IMR-90 (cell line): ENCODE results near the gene DGKD. TPM values are rescaled to one million over a fixed set of nuclear protein-coding genes. Genes with fewer than 3 reads are reported as not detected.

Source experiments
- ATAC-seq: fragments of 200-7000 bp; cut with Tn5 transposase; 2 replicates; pipeline ENCODE4 v1.9.1; 2020; ENCODE audit warnings: low read depth, mild to moderate bottlenecking, moderate library complexity
- BruUV-seq: library from RNA; stranded (reverse); fragments of 400-500 nt; replicated peaks from 2 replicates; lab custom pipeline; 2021; lab: Mats Ljungman, UMichigan
- CTCF ChIA-PET: fragments of 300-600 bp; formaldehyde crosslinking; extraction: SDS; loops from one replicate; lab custom pipeline; 2021; ENCODE audit warnings: antibody characterized with exemption; lab: Yijun Ruan, JAX
- POLR2A ChIA-PET: fragments of 300-600 bp; sonication (Branson Sonifier 250); formaldehyde crosslinking; loops from one replicate; lab custom pipeline; 2022; ENCODE audit warnings: antibody characterized with exemption; ENCODE audit not compliant: unreplicated experiment; lab: Charles Lee
- DNase-seq: peaks from one replicate; pipeline ENCODE4 v3.0.0; 2013
- H2AFZ ChIP-seq: replicated peaks from 2 replicates; pipeline ENCODE3; 2013; ENCODE audit warnings: low read length, mild to moderate bottlenecking; ENCODE audit not compliant: poor library complexity
- H2AK5ac ChIP-seq: 2 replicates; pipeline ENCODE4 v1.6.1; 2013; ENCODE audit warnings: low read depth, low read length, inconsistent platforms
- H2AK9ac ChIP-seq: replicated peaks from 2 replicates; pipeline ENCODE3; 2013; ENCODE audit warnings: mild to moderate bottlenecking, low read depth, low read length, moderate library complexity; ENCODE audit not compliant: poor library complexity
- H2BK120ac ChIP-seq: 2 replicates; pipeline ENCODE4 v1.6.1; 2013; ENCODE audit warnings: low read depth, low read length, inconsistent platforms
- H2BK15ac ChIP-seq: 3 replicates; pipeline ENCODE4 v1.6.1; 2013; ENCODE audit warnings: low read depth, low read length, inconsistent platforms
- H2BK20ac ChIP-seq: 2 replicates; pipeline ENCODE4 v1.6.1; 2013; ENCODE audit warnings: low read depth, mild to moderate bottlenecking, inconsistent platforms, low read length, moderate library complexity
- H2BK5ac ChIP-seq: 2 replicates; pipeline ENCODE4 v1.6.1; 2013; ENCODE audit warnings: mild to moderate bottlenecking, low read depth, low read length, inconsistent platforms; ENCODE audit not compliant: poor library complexity, severe bottlenecking
- H3K14ac ChIP-seq: replicated peaks from 2 replicates; pipeline ENCODE4 v1.6.1; 2013; ENCODE audit warnings: low read depth, low read length, inconsistent platforms
- H3K18ac ChIP-seq: 2 replicates; pipeline ENCODE4 v1.6.1; 2013; ENCODE audit warnings: low read depth, low read length, control low read depth
- H3K23ac ChIP-seq: 2 replicates; pipeline ENCODE4 v1.6.1; 2013; ENCODE audit warnings: low read depth, low read length, inconsistent platforms
- H3K27ac ChIP-seq: 2 replicates; pipeline ENCODE4 v1.5.1; 2013; ENCODE audit warnings: mild to moderate bottlenecking, control low read depth, low read length; ENCODE audit not compliant: insufficient read depth
- H3K27me3 ChIP-seq: 2 replicates; pipeline ENCODE4 v1.6.1; 2013; ENCODE audit warnings: low read length; ENCODE audit not compliant: control insufficient read depth, insufficient read depth
- H3K36me3 ChIP-seq: 2 replicates; pipeline ENCODE4 v1.6.1; 2013; ENCODE audit warnings: low read length, mixed read lengths; ENCODE audit not compliant: control insufficient read depth, insufficient read depth
- H3K4ac ChIP-seq: 2 replicates; pipeline ENCODE4 v1.6.1; 2013; ENCODE audit warnings: low read depth, low read length, inconsistent platforms
- H3K4me1 ChIP-seq: 2 replicates; pipeline ENCODE4 v1.6.1; 2013; ENCODE audit warnings: low read length, mixed read lengths; ENCODE audit not compliant: control insufficient read depth, insufficient read depth
- H3K4me2 ChIP-seq: 2 replicates; pipeline ENCODE4 v1.6.1; 2013; ENCODE audit warnings: low read depth, mild to moderate bottlenecking, control low read depth, low read length, moderate library complexity
- H3K4me3 ChIP-seq: 2 replicates; pipeline ENCODE4 v1.5.1; 2013; ENCODE audit warnings: low read depth, mild to moderate bottlenecking, control low read depth, low read length, moderate library complexity; ENCODE audit not compliant: insufficient read depth
- H3K56ac ChIP-seq: 2 replicates; pipeline ENCODE4 v1.6.1; 2013; ENCODE audit warnings: low read length, inconsistent platforms; ENCODE audit not compliant: insufficient read depth; ENCODE audit errors: extremely low read depth
- H3K79me1 ChIP-seq, 2 experiments: 2 replicates each; pipeline ENCODE4 v1.6.1; 2013; ENCODE audit warnings: low read length in 2 of 2, inconsistent platforms in 1 of 2, low read depth in 1 of 2
- H3K9ac ChIP-seq: 2 replicates; pipeline ENCODE4 v1.6.1; 2013; ENCODE audit warnings: low read depth, low read length, control low read depth
- H3K9me1 ChIP-seq: 2 replicates; pipeline ENCODE4 v1.6.1; 2013; ENCODE audit warnings: low read length, inconsistent platforms; ENCODE audit not compliant: insufficient read depth
- H3K9me3 ChIP-seq: 2 replicates; pipeline ENCODE4 v1.6.1; 2013; ENCODE audit warnings: low read length; ENCODE audit not compliant: control insufficient read depth, insufficient read depth
- H4K20me1 ChIP-seq: 2 replicates; pipeline ENCODE4 v1.6.1; 2013; ENCODE audit warnings: low read length, inconsistent platforms; ENCODE audit not compliant: insufficient read depth
- H4K5ac ChIP-seq: 2 replicates; pipeline ENCODE4 v1.6.1; 2013; ENCODE audit warnings: mild to moderate bottlenecking, low read depth, low read length, control low read depth
- H4K8ac ChIP-seq, 2 experiments: 2 replicates each; pipeline ENCODE4 v1.6.1; 2013; ENCODE audit warnings: low read depth in 2 of 2, low read length in 2 of 2, control low read depth in 1 of 2, inconsistent platforms in 1 of 2
- H4K91ac ChIP-seq: 2 replicates; pipeline ENCODE4 v1.6.1; 2013; ENCODE audit warnings: low read depth, low read length, inconsistent platforms; ENCODE audit not compliant: insufficient read depth
- BHLHE40 ChIP-seq: fragments of 150-350 bp; IDR thresholded peaks from 2 replicates; pipeline ENCODE4 v1.6.1; 2016; ENCODE audit warnings: mild to moderate bottlenecking, low read depth, low read length
- CEBPB ChIP-seq: IDR thresholded peaks from 2 replicates; pipeline ENCODE4 v1.6.1; 2012; ENCODE audit warnings: low read depth, low read length, improper control_type of control experiment
- CHD1 ChIP-seq: IDR thresholded peaks from 2 replicates; pipeline ENCODE4 v1.6.1; 2012; ENCODE audit warnings: low read depth, low read length, improper control_type of control experiment
- FOS ChIP-seq: fragments of 150-350 bp; IDR thresholded peaks from 2 replicates; pipeline ENCODE4 v1.6.1; 2016; ENCODE audit warnings: low read depth, low read length
- MAFK ChIP-seq: IDR thresholded peaks from 2 replicates; pipeline ENCODE4 v1.6.1; 2012; ENCODE audit warnings: low read depth, low read length, improper control_type of control experiment
- MAZ ChIP-seq: IDR thresholded peaks from 2 replicates; pipeline ENCODE4 v1.6.1; 2012; ENCODE audit warnings: low read depth, mild to moderate bottlenecking, low read length, improper control_type of control experiment, moderate library complexity, borderline replicate concordance
- MXI1 ChIP-seq: IDR thresholded peaks from 2 replicates; pipeline ENCODE4 v1.6.1; 2012; ENCODE audit warnings: low read depth, mild to moderate bottlenecking, low read length, moderate library complexity, borderline replicate concordance
- NFE2L2 ChIP-seq: fragments of 150-350 bp; IDR thresholded peaks from 2 replicates; pipeline ENCODE4 v1.6.1; 2016; ENCODE audit warnings: low read depth, mild to moderate bottlenecking, low read length
- RAD21 ChIP-seq: IDR thresholded peaks from 2 replicates; pipeline ENCODE4 v1.6.1; 2012; ENCODE audit warnings: low read length, improper control_type of control experiment
- RCOR1 ChIP-seq: IDR thresholded peaks from 2 replicates; pipeline ENCODE4 v1.6.1; 2012; ENCODE audit warnings: mild to moderate bottlenecking, low read length, improper control_type of control experiment; ENCODE audit not compliant: insufficient replicate concordance
- RFX5 ChIP-seq: IDR thresholded peaks from 2 replicates; pipeline ENCODE4 v1.8.0; 2012; ENCODE audit warnings: low read depth, mild to moderate bottlenecking, low read length, moderate library complexity
- SMC3 ChIP-seq: fragments of 150-350 bp; IDR thresholded peaks from 2 replicates; pipeline ENCODE4 v1.6.1; 2016; ENCODE audit warnings: low read depth, mild to moderate bottlenecking, antibody characterized with exemption, low read length, moderate library complexity
- WGBS, 2 experiments: methylation state at CpG; one replicate each; pipeline versions ENCODE4 v1.1.5 to v1.1.7; 2013; ENCODE audit warnings: missing lambda C conversion rate in 2 of 2; ENCODE audit not compliant: insufficient read length in 1 of 2; ENCODE audit errors: extremely low coverage in 2 of 2; 5-methylcytosine and 5-hydroxymethylcytosine counted together
- dilution Hi-C: fragments of 300-500 bp; cut with HindIII; formaldehyde crosslinking; loops from one replicate; pipeline ENCODE4 v1.14.3; 2018; ENCODE audit warnings: low sequenced_read_pairs; ENCODE audit not compliant: unreplicated experiment
- in situ Hi-C: fragments of 300-500 bp; cut with MboI; formaldehyde crosslinking; loops from 3 replicates; pipeline ENCODE4 v1.14.3; 2019; ENCODE audit warnings: low sequenced_read_pairs, inconsistent platforms, mixed read lengths
- intact Hi-C: fragments of 100-400 bp; cut with micrococcal nuclease; formaldehyde crosslinking; loops from 2 replicates; pipeline ENCODE4 v1.10.0; 2022
- polyA plus RNA-seq, 3 experiments: library from polyadenylated mRNA; depleted of rRNA; stranded (reverse); fragments of >200 nt; gene quantifications; 2 replicates each; pipeline ENCODE4 v1.2.3, GENCODE V29; 2012; ENCODE audit warnings: low replicate concordance in 1 of 3
- total RNA-seq: library from RNA; depleted of rRNA; stranded (reverse); fragments of >200 nt; gene quantifications from 2 replicates; pipeline ENCODE4 v1.2.3, GENCODE V29; 2012
- TF ChIP-seq, protein P1 (sequence below): conservative IDR thresholded peaks from 2 replicates; pipeline ENCODE4 v1.5.1; 2012; ENCODE audit warnings: mild to moderate bottlenecking, low read depth, low read length, improper control_type of control experiment
- TF ChIP-seq, protein P2 (sequence below): fragments of 150-350 bp; IDR thresholded peaks from 2 replicates; pipeline ENCODE4 v1.6.1; 2016; ENCODE audit warnings: low read depth, mild to moderate bottlenecking, low read length, moderate library complexity, borderline replicate concordance

DGKD gene
- total and polyA plus RNA-seq, 2 of the 4 experiments (the other 2 are of a cell fraction): 6.5 to 10.1 TPM

DNA sequence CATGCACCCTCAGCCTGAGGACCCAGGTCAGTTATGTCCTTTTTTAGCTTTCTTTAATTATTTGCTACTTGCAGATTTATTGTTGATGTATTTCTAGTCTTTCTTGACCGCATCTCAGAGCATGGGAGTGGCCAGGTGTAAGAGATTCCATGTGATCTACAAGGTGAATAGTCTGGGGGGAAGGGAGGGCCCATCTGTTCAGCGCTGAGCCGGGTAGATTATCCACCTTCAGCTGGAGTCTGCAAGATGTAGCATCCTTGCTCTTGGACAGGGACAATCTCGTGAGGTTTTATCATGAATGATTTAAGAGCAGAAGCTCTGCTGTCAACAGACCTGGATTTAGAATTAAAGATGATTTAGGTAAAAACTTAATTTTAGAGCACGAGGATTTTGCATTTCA lies 12.0 kb upstream of the DGKD start:
- ATAC-seq (no peak), DNase-seq (no peak)
- H4K5ac ChIP-seq: no peak overlapping the region
- no peak overlapping the region for H3K4me2 ChIP-seq
- no peak overlapping the region for H3K9ac ChIP-seq
- no peak overlapping the region for H3K23ac ChIP-seq
- H3K18ac ChIP-seq: no peak overlapping the region
- H3K27ac ChIP-seq: no peak overlapping the region
- no peak overlapping the region for H2BK120ac ChIP-seq
- H3K4me1 ChIP-seq: no peaks in the 10 kb centered on the region
- dilution Hi-C loops (no loop called here), intact Hi-C loops (no loop called here), in situ Hi-C loops (no loop called here)
- TF ChIP-seq, protein P1, sequence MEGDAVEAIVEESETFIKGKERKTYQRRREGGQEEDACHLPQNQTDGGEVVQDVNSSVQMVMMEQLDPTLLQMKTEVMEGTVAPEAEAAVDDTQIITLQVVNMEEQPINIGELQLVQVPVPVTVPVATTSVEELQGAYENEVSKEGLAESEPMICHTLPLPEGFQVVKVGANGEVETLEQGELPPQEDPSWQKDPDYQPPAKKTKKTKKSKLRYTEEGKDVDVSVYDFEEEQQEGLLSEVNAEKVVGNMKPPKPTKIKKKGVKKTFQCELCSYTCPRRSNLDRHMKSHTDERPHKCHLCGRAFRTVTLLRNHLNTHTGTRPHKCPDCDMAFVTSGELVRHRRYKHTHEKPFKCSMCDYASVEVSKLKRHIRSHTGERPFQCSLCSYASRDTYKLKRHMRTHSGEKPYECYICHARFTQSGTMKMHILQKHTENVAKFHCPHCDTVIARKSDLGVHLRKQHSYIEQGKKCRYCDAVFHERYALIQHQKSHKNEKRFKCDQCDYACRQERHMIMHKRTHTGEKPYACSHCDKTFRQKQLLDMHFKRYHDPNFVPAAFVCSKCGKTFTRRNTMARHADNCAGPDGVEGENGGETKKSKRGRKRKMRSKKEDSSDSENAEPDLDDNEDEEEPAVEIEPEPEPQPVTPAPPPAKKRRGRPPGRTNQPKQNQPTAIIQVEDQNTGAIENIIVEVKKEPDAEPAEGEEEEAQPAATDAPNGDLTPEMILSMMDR: no peak
- TF ChIP-seq, protein P2, sequence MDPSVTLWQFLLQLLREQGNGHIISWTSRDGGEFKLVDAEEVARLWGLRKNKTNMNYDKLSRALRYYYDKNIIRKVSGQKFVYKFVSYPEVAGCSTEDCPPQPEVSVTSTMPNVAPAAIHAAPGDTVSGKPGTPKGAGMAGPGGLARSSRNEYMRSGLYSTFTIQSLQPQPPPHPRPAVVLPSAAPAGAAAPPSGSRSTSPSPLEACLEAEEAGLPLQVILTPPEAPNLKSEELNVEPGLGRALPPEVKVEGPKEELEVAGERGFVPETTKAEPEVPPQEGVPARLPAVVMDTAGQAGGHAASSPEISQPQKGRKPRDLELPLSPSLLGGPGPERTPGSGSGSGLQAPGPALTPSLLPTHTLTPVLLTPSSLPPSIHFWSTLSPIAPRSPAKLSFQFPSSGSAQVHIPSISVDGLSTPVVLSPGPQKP: no peak
- TF ChIP-seq CEBPB (no peak), BHLHE40 (no peak), FOS (no peak), MXI1 (no peak), RAD21 (no peak), CHD1 (no peak), SMC3 (no peak), NFE2L2 (no peak), RFX5 (no peak), RCOR1 (no peak), MAZ (no peak), MAFK (no peak)
- ChIA-PET POLR2A (no interaction called here), CTCF (interaction anchor here (0.6 kb wide), 1 partner anchor 54 kb away, joined by 3 read pairs; no protein-coding TSS in a partner anchor)
- no peak overlapping the region for H3K4me3 ChIP-seq
- H3K9me3 ChIP-seq: no peaks in the 10 kb centered on the region
- H2BK20ac ChIP-seq: no peak overlapping the region
- no peak overlapping the region for H2BK5ac ChIP-seq
- H3K4ac ChIP-seq: no peak overlapping the region
- H4K8ac ChIP-seq: no peak overlapping the region
- H3K56ac ChIP-seq: no peak overlapping the region
- 65% methylated on average over 4 of the region's 5 CpGs; no CpG with 5 or more reads in 1 of the 2 experiments for WGBS, 2 experiments
- peaks cover 21% of the 10 kb centered on the region for H3K27me3 ChIP-seq
- H4K20me1 ChIP-seq: no peaks in the 10 kb centered on the region
- no peak overlapping the region for H3K14ac ChIP-seq
- H3K9me1 ChIP-seq: no peaks in the 10 kb centered on the region
- no peak overlapping the region for H2BK15ac ChIP-seq
- H2AK9ac ChIP-seq: no peak overlapping the region
- H2AK5ac ChIP-seq: no peak overlapping the region
- no TSS peak for BruUV-seq
- H3K79me1 ChIP-seq: no peaks in the 10 kb centered on the region
- H4K91ac ChIP-seq: no peak overlapping the region
- H3K36me3 ChIP-seq: no peaks in the 10 kb centered on the region
- no peak overlapping the region for H2AFZ ChIP-seq
